ENCODE data around the gene COX5A. TPM values are rescaled to one million over a fixed set of nuclear protein-coding genes. Genes with fewer than 3 reads are reported as not detected.
"Not testable (repeated sequence)": the region's sequence is repeated elsewhere in the genome, so short reads cannot be mapped to it uniquely, and the experiment has no call there.

COX5A gene
- total RNA-seq, 3 donors from 2014 or later: 55.6 to 73.8 (median 58.3) TPM

DNA sequence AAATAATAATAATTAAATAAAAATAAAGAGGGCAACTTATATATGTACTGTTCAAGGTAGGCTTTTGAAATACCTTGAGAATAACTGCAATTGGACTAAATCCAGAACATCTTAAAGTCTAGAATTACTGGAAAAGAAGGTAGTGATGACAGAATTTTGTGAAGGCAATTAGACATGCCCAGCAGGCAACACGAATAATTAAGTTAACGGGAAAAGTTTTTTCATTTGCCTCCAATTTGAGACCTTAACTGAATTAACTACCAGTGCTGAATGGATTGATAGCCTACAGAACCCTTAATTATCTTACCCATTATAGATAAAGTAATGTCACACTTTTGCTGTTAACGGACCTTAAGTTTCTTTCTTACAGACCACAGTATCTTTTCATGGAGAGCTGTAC lies 13.3 kb downstream of the COX5A start:
- H3K36me3 ChIP-seq: peaks cover 3% of the 10 kb centered on the region
- intact Hi-C loops (cut with DNase I; ENCODE audit: low total_unique reads): no loop called here
- no peak overlapping the region for H3K4me3 ChIP-seq
- H3K4me1 ChIP-seq: no peaks in the 10 kb centered on the region
- no peak overlapping the region for H3K27ac ChIP-seq
- no peaks in the 10 kb centered on the region for H3K27me3 ChIP-seq
- DNase-seq (ENCODE audit: low spot score in 2 of 2): no peak
- H3K9me3 ChIP-seq: no peaks in the 10 kb centered on the region
- no peak for TF ChIP-seq POLR2A (IDR thresholded peaks at IDR 0.05)
- TF ChIP-seq CTCF (IDR thresholded peaks at IDR 0.05): no peak
- TF ChIP-seq POLR2AphosphoS5 (IDR thresholded peaks at IDR 0.05): no peak

DNA sequence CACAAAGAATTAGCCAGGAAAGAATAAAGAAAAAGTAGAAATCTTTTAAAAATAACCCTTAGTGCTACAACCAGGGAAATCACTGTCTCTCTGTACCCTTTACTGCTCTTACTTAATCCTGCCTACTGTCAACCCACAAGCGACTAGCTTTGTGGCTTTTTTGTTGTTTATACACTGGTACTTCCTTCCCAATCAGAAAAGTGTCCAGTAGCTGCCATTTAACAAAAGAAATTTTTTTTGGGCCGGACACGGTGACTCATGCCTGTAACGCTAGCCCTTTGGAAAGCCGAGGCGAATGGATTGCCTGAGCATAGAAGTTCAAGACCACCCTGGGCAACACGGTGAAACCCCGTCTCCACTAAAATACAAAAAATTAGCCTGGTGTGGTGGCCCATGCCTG lies 17.4 kb downstream of the COX5A start:
- no peak overlapping the region for H3K4me3 ChIP-seq
- H3K36me3 ChIP-seq: peaks cover 3% of the 10 kb centered on the region
- intact Hi-C loops (cut with DNase I; ENCODE audit: low total_unique reads): no loop called here
- no peak for DNase-seq (ENCODE audit: low spot score in 2 of 2)
- H3K4me1 ChIP-seq: no peaks in the 10 kb centered on the region
- no peak overlapping the region for H3K27ac ChIP-seq
- TF ChIP-seq POLR2AphosphoS5 (IDR thresholded peaks at IDR 0.05) (no peak), CTCF (IDR thresholded peaks at IDR 0.05) (no peak), POLR2A (IDR thresholded peaks at IDR 0.05) (no peak)
- no peaks in the 10 kb centered on the region for H3K9me3 ChIP-seq
- H3K27me3 ChIP-seq: no peaks in the 10 kb centered on the region

DNA sequence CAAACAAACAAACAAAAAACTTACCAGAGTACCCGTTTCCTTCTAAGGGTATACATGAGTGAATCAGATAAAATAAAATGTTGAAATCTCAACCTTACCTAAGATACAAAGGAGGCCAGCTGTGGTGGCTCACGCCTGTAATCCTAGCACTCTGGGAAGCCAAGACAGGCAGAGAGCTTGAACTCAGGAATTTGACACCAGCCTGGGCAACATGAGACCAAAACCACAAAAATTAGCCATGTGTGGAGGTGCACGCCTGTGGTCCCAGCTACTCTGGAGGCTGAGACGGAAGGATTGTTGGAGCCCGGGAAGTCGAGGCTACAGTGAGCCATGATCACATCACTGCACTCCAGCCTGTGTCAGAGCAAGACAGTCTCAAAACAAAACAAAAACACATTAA lies 20.2 kb downstream of the COX5A start:
- TF ChIP-seq POLR2AphosphoS5 (IDR thresholded peaks at IDR 0.05) (no peak), CTCF (IDR thresholded peaks at IDR 0.05) (no peak), POLR2A (IDR thresholded peaks at IDR 0.05) (no peak)
- intact Hi-C loops (cut with DNase I; ENCODE audit: low total_unique reads): no loop called here
- Histone ChIP-seq H3K9me3 (no peaks in the 10 kb centered on the region), H3K27me3 (no peaks in the 10 kb centered on the region), H3K36me3 (peaks cover 3% of the 10 kb centered on the region), H3K4me3 (no peak overlapping the region), H3K4me1 (no peaks in the 10 kb centered on the region), H3K27ac (no peak overlapping the region)
- DNase-seq (ENCODE audit: low spot score in 2 of 2): no peak

DNA sequence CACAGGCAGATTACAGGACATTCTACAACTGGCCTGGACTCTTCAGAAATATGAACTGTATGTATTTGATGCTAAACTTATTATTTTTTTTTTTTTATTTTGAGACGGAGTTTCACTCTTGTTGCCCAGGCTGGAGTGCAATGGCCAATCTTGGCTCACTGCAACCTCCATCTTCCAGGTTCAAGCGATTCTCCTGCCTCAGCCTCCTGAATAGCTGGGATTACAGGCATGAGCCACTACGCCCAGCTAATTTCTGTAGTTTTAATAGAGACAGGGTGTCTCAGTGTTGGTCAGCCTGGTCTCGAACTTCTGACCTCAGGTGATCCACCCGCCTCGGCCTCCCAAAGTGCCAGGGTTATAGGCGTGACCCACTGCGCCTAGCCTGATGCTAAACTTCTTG lies 24.1 kb downstream of the COX5A start:
- H3K4me3 ChIP-seq; H3K4me1 ChIP-seq; intact Hi-C loops (cut with DNase I; ENCODE audit: low total_unique reads); H3K9me3 ChIP-seq; H3K36me3 ChIP-seq; H3K27me3 ChIP-seq; DNase-seq (ENCODE audit: low spot score in 2 of 2); H3K27ac ChIP-seq: not testable (repeated sequence)

DNA sequence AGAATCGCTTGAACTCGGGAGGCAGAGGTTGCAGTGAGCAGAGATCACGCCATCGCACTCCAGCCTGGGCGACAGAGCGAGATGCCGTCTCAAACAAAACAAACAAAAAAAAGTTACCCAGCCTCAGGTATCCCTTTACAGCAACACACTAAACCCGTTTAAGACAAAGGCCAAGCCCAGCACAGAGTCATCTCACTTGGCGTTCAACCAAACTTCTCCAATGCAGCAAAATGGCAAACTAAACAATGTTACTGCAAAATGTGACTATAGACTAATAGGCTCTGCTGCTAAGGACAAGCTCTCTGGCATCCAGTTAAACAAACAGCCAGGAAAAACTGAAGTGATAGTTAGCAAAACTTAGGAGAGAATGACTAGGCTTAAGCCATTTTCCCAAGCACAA lies 24.8 kb downstream of the COX5A start:
- no peaks in the 10 kb centered on the region for H3K4me1 ChIP-seq
- intact Hi-C loops (cut with DNase I; ENCODE audit: low total_unique reads): no loop called here
- no peaks in the 10 kb centered on the region for H3K36me3 ChIP-seq
- no peaks in the 10 kb centered on the region for H3K9me3 ChIP-seq
- TF ChIP-seq POLR2AphosphoS5 (IDR thresholded peaks at IDR 0.05) (no peak), POLR2A (IDR thresholded peaks at IDR 0.05) (no peak), CTCF (IDR thresholded peaks at IDR 0.05) (no peak)
- H3K4me3 ChIP-seq: no peak overlapping the region
- H3K27ac ChIP-seq: no peak overlapping the region
- DNase-seq (ENCODE audit: low spot score in 2 of 2): no peak
- H3K27me3 ChIP-seq: no peaks in the 10 kb centered on the region

GRCh38 chr15:74908635-74909034 lies 29.2 kb downstream of the COX5A start:
- Histone ChIP-seq H3K27me3 (no peaks in the 10 kb centered on the region), H3K9me3 (no peaks in the 10 kb centered on the region), H3K4me1 (peaks cover 2 to 9% of the 10 kb centered on the region in 2 donors), H3K4me3 (no peak overlapping the region), H3K27ac (no peak overlapping the region), H3K36me3 (no peaks in the 10 kb centered on the region)
- no peak for DNase-seq (ENCODE audit: low spot score in 2 of 2)
- intact Hi-C loops (cut with DNase I; ENCODE audit: low total_unique reads): no loop called here
- no peak for TF ChIP-seq POLR2A (IDR thresholded peaks at IDR 0.05)
- TF ChIP-seq POLR2AphosphoS5 (IDR thresholded peaks at IDR 0.05): no peak
- TF ChIP-seq CTCF (IDR thresholded peaks at IDR 0.05): no peak

Data from breast epithelium (tissue), 4 donors.